ENCODE results near the gene JOSD2. TPM values are rescaled to one million over a fixed set of nuclear protein-coding genes. Genes with fewer than 3 reads are reported as not detected.

The JOSD2 gene
- total RNA-seq, 1 donor from 2014 or later: 20.5 TPM

GRCh38 chr19:50496189-50497021 lies 14.6 kb downstream of the JOSD2 start:
- no peak for DNase-seq (ENCODE audit: low spot score)

DNA sequence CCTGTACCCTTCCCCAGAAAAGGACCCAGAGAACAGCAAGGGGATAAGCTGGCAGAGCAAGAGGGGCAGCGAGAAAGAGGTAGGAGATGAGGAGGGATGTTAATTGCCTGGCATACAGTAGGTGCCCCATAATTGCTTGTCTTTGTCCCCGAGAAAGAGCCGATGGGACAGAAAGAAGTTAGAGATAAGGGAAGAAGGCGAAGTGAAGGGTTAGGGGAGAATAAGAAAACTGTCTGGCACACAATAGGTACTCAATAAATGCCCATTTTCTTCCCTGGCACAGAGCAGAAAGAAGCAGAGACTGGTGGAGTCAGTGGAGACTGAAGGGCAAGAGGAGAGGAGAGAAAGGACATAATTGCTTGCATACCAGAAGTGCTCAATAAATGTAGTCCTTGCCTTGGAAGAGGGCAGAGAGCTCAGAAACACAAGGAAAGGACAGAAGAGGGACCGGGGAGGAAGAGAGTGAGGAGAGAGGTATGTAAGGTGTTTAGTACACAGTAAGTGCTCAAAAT lies 15.9 kb downstream of the JOSD2 start:
- DNase-seq (ENCODE audit: low spot score): no peak

- DNase-seq (ENCODE audit: low spot score): no peak
Measured at GRCh38 chr19:50494186-50495019, 16.6 kb downstream of the JOSD2 start.

- DNase-seq (ENCODE audit: low spot score): no peak
Measured at GRCh38 chr19:50493171-50493570, 17.8 kb downstream of the JOSD2 start.

- no peak for DNase-seq (ENCODE audit: low spot score)
Measured at GRCh38 chr19:50492303-50493052, 18.5 kb downstream of the JOSD2 start.

DNA sequence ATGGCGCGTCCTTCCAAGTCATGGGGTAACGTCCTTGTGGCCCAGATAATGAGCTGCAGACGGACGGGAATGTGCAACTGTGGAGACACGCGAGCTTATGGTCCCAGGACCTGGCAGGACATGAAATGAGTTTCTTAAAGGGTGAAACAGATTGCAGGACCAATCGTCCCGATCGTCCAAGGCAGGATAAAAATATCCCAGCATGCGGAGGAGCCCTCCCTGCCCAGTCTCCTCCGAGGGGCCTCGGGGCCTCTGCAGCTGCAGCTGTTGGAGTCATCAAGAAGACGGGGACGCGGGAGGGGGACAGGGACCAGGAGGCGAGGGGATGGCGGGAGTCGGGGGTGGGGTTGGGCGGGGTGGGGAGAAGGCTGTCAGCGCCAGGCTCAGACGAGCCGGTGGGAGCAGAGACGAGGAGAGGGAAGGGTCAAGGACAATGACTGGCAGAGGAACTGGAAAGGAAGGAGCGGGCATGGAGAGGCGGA lies 20.0 kb downstream of the JOSD2 start:
- no peak for DNase-seq (ENCODE audit: low spot score)

GRCh38 chr19:50490411-50490811 lies 20.6 kb downstream of the JOSD2 start:
- no peak for DNase-seq (ENCODE audit: low spot score)

GRCh38 chr19:50489461-50490011 lies 21.5 kb downstream of the JOSD2 start:
- no peak for DNase-seq (ENCODE audit: low spot score)

DNA sequence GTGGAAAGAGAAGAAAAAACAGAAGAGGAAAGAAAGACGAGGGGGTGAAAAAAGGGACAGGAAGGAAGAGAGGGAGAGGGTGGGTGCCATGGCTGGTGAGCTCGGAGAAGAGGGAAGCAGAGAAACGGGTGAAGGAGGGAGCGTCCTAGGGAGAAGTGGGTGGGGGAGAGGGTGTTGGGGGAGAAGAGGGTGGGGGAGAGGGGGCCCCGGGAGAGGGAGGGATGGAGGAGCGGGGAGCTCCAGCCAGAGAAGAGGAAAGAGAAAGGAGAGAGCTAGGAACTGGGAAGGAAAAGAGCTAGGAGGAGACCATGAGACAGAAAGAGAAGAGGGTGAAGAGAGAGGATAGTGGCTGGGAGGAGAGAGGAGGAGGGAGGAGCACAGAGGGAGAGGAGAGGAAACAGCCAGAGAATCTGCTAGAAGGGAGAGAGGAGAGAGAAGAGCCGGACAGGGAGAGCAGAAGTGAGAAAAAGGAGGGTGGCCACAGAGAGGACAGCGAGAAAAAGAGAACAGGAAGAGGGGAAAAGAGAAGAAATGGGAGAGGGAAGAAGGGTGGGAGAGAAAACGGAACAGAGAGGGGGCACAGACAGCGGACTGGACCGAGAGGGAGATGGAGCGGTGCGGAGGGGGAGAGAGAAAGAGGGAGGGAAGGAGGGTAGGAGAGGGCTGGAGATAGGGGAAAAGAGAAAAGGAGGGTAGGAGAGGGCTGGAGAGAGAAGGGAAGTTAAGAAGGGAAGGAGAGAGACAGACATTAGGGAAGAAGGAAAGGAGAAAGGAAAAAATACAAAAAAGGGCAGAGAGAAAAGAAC lies 22.4 kb downstream of the JOSD2 start:
- no peak for DNase-seq (ENCODE audit: low spot score)

DNA sequence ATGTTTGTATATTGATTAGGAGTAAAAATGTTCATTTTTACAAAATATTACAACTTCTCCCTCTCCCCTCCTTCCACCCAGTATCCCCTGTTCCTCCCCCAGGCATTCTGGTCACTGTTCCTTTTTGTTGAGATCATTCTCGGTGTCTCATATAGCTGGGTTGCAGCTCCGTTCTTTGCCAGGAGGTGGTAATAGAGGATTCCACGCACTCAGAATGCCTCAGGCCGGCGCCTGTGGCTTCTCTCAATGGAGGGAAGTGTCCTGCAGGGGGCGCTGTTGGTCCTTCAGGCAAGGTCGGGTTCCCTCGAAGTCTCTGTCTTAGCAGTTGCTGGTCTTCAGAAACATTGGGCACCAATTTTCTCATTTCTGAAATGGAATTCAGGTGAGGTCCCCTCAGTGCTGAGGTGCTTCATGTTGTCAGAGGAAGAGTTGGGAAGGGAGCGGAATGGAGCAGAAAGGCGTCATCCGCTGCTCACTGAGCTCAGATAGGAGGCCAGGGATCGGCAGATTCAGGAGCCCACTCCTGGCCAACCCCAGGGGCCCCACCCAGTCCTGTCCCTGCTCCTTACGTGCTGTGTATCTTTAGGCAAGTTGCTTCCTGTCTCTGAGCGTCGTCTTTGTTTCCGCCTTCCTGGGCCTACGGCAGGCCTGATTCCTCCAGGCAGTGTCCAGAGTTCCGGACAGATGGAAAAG lies 24.0 kb downstream of the JOSD2 start:
- no peak for DNase-seq (ENCODE audit: low spot score)

GRCh38 chr19:50485284-50485955 lies 25.6 kb downstream of the JOSD2 start:
- no peak for DNase-seq (ENCODE audit: low spot score)

DNA sequence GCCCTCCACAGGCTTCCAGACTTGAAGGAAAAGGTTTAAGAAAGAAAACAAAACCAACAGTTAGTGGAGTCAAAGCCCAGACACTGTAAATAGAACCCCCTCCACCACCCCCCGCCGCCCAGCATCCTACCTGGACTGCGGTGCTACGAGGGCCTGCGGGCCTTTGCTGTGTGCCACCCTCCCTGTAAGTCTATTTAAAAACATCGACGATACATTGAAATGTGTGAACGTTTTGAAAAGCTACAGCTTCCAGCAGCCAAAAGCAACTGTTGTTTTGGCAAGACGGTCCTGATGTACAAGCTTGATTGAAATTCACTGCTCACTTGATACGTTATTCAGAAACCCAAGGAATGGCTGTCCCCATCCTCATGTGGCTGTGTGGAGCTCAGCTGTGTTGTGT lies 28.1 kb downstream of the JOSD2 start:
- no peak for DNase-seq (ENCODE audit: low spot score)

DNA sequence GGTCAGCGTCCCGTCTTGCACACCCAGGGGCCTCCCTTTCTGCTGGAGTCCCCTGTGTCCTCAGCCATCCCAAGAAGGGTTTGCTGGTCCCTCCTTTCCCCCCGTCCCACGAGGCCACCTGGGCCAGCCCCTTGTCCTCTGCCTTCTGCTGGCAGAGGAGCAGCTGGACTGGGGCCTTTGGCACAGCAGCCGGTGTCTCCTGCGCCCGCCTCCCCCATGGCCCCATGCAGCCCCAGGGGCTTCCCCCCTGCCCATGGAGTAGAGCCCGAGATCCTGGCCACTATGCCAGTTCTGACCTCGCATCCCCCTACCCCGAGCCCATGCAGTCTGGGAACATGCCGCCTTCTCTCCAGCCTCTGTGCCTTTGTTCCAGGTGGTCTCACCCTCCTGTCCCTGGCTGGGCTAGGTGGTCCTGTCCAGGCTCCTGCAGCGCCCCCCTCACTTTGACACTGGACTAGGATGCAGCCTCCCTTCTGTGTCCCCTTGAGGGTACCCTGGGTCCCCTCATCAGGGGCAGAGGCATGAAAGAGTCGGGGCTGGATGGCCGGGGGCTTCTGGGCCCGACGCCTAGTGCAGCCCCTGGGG lies 28.6 kb downstream of the JOSD2 start:
- no peak for DNase-seq (ENCODE audit: low spot score)

DNA sequence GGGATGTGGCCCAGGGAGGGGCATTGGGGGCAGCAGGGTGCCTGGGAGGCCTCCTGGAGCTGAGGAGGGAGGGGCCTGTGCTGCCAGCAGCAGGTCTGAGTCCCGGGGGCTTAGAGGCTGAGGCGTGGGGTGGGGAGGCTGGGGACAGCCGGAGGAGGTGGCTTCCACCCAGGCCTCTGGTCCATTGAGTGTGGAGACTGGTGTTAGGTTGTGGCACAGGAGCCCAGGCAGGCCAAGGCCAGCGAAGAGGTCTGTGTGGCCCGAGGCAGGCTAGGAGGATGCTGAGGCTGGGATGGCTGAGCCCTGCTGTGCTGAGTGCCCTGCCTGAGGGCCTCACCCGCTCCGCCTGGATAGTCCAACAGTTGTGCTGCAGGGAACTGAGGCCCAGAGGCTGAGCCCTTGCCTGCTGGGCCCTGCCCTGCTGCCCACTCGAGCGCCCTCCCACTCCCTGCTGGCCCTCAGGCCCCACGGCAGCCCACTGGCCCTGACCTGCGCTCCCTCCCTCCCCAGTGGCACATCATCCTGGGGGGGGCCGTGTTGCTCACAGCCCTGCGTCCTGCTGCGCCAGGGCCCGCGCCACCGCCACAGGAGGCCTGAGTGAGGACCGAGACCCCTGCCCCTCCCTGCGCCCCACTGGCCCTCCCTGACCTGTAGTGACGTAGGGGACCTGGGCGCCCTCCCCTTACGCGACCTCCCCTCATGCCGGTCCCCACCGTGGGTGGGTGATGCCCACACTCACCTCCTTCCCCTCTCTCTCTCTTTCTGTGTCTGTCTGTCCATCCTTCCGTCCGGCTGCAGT lies 29.4 kb downstream of the JOSD2 start:
- no peak for DNase-seq (ENCODE audit: low spot score)

- no peak for DNase-seq (ENCODE audit: low spot score)
Measured at GRCh38 chr19:50480281-50481111, 30.5 kb downstream of the JOSD2 start.

GRCh38 chr19:50479761-50480251 lies 31.2 kb downstream of the JOSD2 start:
- DNase-seq (ENCODE audit: low spot score): no peak
